IMR-90 (cell line): ENCODE results near the gene DGKD. TPM values are rescaled to one million over a fixed set of nuclear protein-coding genes. Genes with fewer than 3 reads are reported as not detected.

ENCODE experiments used
- ATAC-seq: fragments of 200-7000 bp; cut with Tn5 transposase; 2 replicates; pipeline ENCODE4 v1.9.1; 2020; ENCODE audit warnings: low read depth, mild to moderate bottlenecking, moderate library complexity
- BruUV-seq: library from RNA; stranded (reverse); fragments of 400-500 nt; replicated peaks from 2 replicates; lab custom pipeline; 2021; lab: Mats Ljungman, UMichigan
- CTCF ChIA-PET: fragments of 300-600 bp; formaldehyde crosslinking; extraction: SDS; loops from one replicate; lab custom pipeline; 2021; ENCODE audit warnings: antibody characterized with exemption; lab: Yijun Ruan, JAX
- POLR2A ChIA-PET: fragments of 300-600 bp; sonication (Branson Sonifier 250); formaldehyde crosslinking; loops from one replicate; lab custom pipeline; 2022; ENCODE audit warnings: antibody characterized with exemption; ENCODE audit not compliant: unreplicated experiment; lab: Charles Lee
- DNase-seq: peaks from one replicate; pipeline ENCODE4 v3.0.0; 2013
- H2AFZ ChIP-seq: replicated peaks from 2 replicates; pipeline ENCODE3; 2013; ENCODE audit warnings: low read length, mild to moderate bottlenecking; ENCODE audit not compliant: poor library complexity
- H2AK5ac ChIP-seq: 2 replicates; pipeline ENCODE4 v1.6.1; 2013; ENCODE audit warnings: low read depth, low read length, inconsistent platforms
- H2AK9ac ChIP-seq: replicated peaks from 2 replicates; pipeline ENCODE3; 2013; ENCODE audit warnings: mild to moderate bottlenecking, low read depth, low read length, moderate library complexity; ENCODE audit not compliant: poor library complexity
- H2BK120ac ChIP-seq: 2 replicates; pipeline ENCODE4 v1.6.1; 2013; ENCODE audit warnings: low read depth, low read length, inconsistent platforms
- H2BK15ac ChIP-seq: 3 replicates; pipeline ENCODE4 v1.6.1; 2013; ENCODE audit warnings: low read depth, low read length, inconsistent platforms
- H2BK20ac ChIP-seq: 2 replicates; pipeline ENCODE4 v1.6.1; 2013; ENCODE audit warnings: low read depth, mild to moderate bottlenecking, inconsistent platforms, low read length, moderate library complexity
- H2BK5ac ChIP-seq: 2 replicates; pipeline ENCODE4 v1.6.1; 2013; ENCODE audit warnings: mild to moderate bottlenecking, low read depth, low read length, inconsistent platforms; ENCODE audit not compliant: poor library complexity, severe bottlenecking
- H3K14ac ChIP-seq: replicated peaks from 2 replicates; pipeline ENCODE4 v1.6.1; 2013; ENCODE audit warnings: low read depth, low read length, inconsistent platforms
- H3K18ac ChIP-seq: 2 replicates; pipeline ENCODE4 v1.6.1; 2013; ENCODE audit warnings: low read depth, low read length, control low read depth
- H3K23ac ChIP-seq: 2 replicates; pipeline ENCODE4 v1.6.1; 2013; ENCODE audit warnings: low read depth, low read length, inconsistent platforms
- H3K27ac ChIP-seq: 2 replicates; pipeline ENCODE4 v1.5.1; 2013; ENCODE audit warnings: mild to moderate bottlenecking, control low read depth, low read length; ENCODE audit not compliant: insufficient read depth
- H3K27me3 ChIP-seq: 2 replicates; pipeline ENCODE4 v1.6.1; 2013; ENCODE audit warnings: low read length; ENCODE audit not compliant: control insufficient read depth, insufficient read depth
- H3K36me3 ChIP-seq: 2 replicates; pipeline ENCODE4 v1.6.1; 2013; ENCODE audit warnings: low read length, mixed read lengths; ENCODE audit not compliant: control insufficient read depth, insufficient read depth
- H3K4ac ChIP-seq: 2 replicates; pipeline ENCODE4 v1.6.1; 2013; ENCODE audit warnings: low read depth, low read length, inconsistent platforms
- H3K4me1 ChIP-seq: 2 replicates; pipeline ENCODE4 v1.6.1; 2013; ENCODE audit warnings: low read length, mixed read lengths; ENCODE audit not compliant: control insufficient read depth, insufficient read depth
- H3K4me2 ChIP-seq: 2 replicates; pipeline ENCODE4 v1.6.1; 2013; ENCODE audit warnings: low read depth, mild to moderate bottlenecking, control low read depth, low read length, moderate library complexity
- H3K4me3 ChIP-seq: 2 replicates; pipeline ENCODE4 v1.5.1; 2013; ENCODE audit warnings: low read depth, mild to moderate bottlenecking, control low read depth, low read length, moderate library complexity; ENCODE audit not compliant: insufficient read depth
- H3K56ac ChIP-seq: 2 replicates; pipeline ENCODE4 v1.6.1; 2013; ENCODE audit warnings: low read length, inconsistent platforms; ENCODE audit not compliant: insufficient read depth; ENCODE audit errors: extremely low read depth
- H3K79me1 ChIP-seq, 2 experiments: 2 replicates each; pipeline ENCODE4 v1.6.1; 2013; ENCODE audit warnings: low read length in 2 of 2, inconsistent platforms in 1 of 2, low read depth in 1 of 2
- H3K9ac ChIP-seq: 2 replicates; pipeline ENCODE4 v1.6.1; 2013; ENCODE audit warnings: low read depth, low read length, control low read depth
- H3K9me1 ChIP-seq: 2 replicates; pipeline ENCODE4 v1.6.1; 2013; ENCODE audit warnings: low read length, inconsistent platforms; ENCODE audit not compliant: insufficient read depth
- H3K9me3 ChIP-seq: 2 replicates; pipeline ENCODE4 v1.6.1; 2013; ENCODE audit warnings: low read length; ENCODE audit not compliant: control insufficient read depth, insufficient read depth
- H4K20me1 ChIP-seq: 2 replicates; pipeline ENCODE4 v1.6.1; 2013; ENCODE audit warnings: low read length, inconsistent platforms; ENCODE audit not compliant: insufficient read depth
- H4K5ac ChIP-seq: 2 replicates; pipeline ENCODE4 v1.6.1; 2013; ENCODE audit warnings: mild to moderate bottlenecking, low read depth, low read length, control low read depth
- H4K8ac ChIP-seq, 2 experiments: 2 replicates each; pipeline ENCODE4 v1.6.1; 2013; ENCODE audit warnings: low read depth in 2 of 2, low read length in 2 of 2, control low read depth in 1 of 2, inconsistent platforms in 1 of 2
- H4K91ac ChIP-seq: 2 replicates; pipeline ENCODE4 v1.6.1; 2013; ENCODE audit warnings: low read depth, low read length, inconsistent platforms; ENCODE audit not compliant: insufficient read depth
- BHLHE40 ChIP-seq: fragments of 150-350 bp; IDR thresholded peaks from 2 replicates; pipeline ENCODE4 v1.6.1; 2016; ENCODE audit warnings: mild to moderate bottlenecking, low read depth, low read length
- CEBPB ChIP-seq: IDR thresholded peaks from 2 replicates; pipeline ENCODE4 v1.6.1; 2012; ENCODE audit warnings: low read depth, low read length, improper control_type of control experiment
- CHD1 ChIP-seq: IDR thresholded peaks from 2 replicates; pipeline ENCODE4 v1.6.1; 2012; ENCODE audit warnings: low read depth, low read length, improper control_type of control experiment
- CTCF ChIP-seq: conservative IDR thresholded peaks from 2 replicates; pipeline ENCODE4 v1.5.1; 2012; ENCODE audit warnings: mild to moderate bottlenecking, low read depth, low read length, improper control_type of control experiment
- FOS ChIP-seq: fragments of 150-350 bp; IDR thresholded peaks from 2 replicates; pipeline ENCODE4 v1.6.1; 2016; ENCODE audit warnings: low read depth, low read length
- MAFK ChIP-seq: IDR thresholded peaks from 2 replicates; pipeline ENCODE4 v1.6.1; 2012; ENCODE audit warnings: low read depth, low read length, improper control_type of control experiment
- MAZ ChIP-seq: IDR thresholded peaks from 2 replicates; pipeline ENCODE4 v1.6.1; 2012; ENCODE audit warnings: low read depth, mild to moderate bottlenecking, low read length, improper control_type of control experiment, moderate library complexity, borderline replicate concordance
- MXI1 ChIP-seq: IDR thresholded peaks from 2 replicates; pipeline ENCODE4 v1.6.1; 2012; ENCODE audit warnings: low read depth, mild to moderate bottlenecking, low read length, moderate library complexity, borderline replicate concordance
- NFE2L2 ChIP-seq: fragments of 150-350 bp; IDR thresholded peaks from 2 replicates; pipeline ENCODE4 v1.6.1; 2016; ENCODE audit warnings: low read depth, mild to moderate bottlenecking, low read length
- POLR2A ChIP-seq: IDR thresholded peaks from 2 replicates; pipeline ENCODE4 v1.6.1; 2012; ENCODE audit warnings: mild to moderate bottlenecking, low read depth, low read length
- RAD21 ChIP-seq: IDR thresholded peaks from 2 replicates; pipeline ENCODE4 v1.6.1; 2012; ENCODE audit warnings: low read length, improper control_type of control experiment
- RCOR1 ChIP-seq: IDR thresholded peaks from 2 replicates; pipeline ENCODE4 v1.6.1; 2012; ENCODE audit warnings: mild to moderate bottlenecking, low read length, improper control_type of control experiment; ENCODE audit not compliant: insufficient replicate concordance
- RFX5 ChIP-seq: IDR thresholded peaks from 2 replicates; pipeline ENCODE4 v1.8.0; 2012; ENCODE audit warnings: low read depth, mild to moderate bottlenecking, low read length, moderate library complexity
- SMC3 ChIP-seq: fragments of 150-350 bp; IDR thresholded peaks from 2 replicates; pipeline ENCODE4 v1.6.1; 2016; ENCODE audit warnings: low read depth, mild to moderate bottlenecking, antibody characterized with exemption, low read length, moderate library complexity
- WGBS, 2 experiments: methylation state at CpG; one replicate each; pipeline versions ENCODE4 v1.1.5 to v1.1.7; 2013; ENCODE audit warnings: missing lambda C conversion rate in 2 of 2; ENCODE audit not compliant: insufficient read length in 1 of 2; ENCODE audit errors: extremely low coverage in 2 of 2; 5-methylcytosine and 5-hydroxymethylcytosine counted together
- dilution Hi-C: fragments of 300-500 bp; cut with HindIII; formaldehyde crosslinking; loops from one replicate; pipeline ENCODE4 v1.14.3; 2018; ENCODE audit warnings: low sequenced_read_pairs; ENCODE audit not compliant: unreplicated experiment
- in situ Hi-C: fragments of 300-500 bp; cut with MboI; formaldehyde crosslinking; loops from 3 replicates; pipeline ENCODE4 v1.14.3; 2019; ENCODE audit warnings: low sequenced_read_pairs, inconsistent platforms, mixed read lengths
- intact Hi-C: fragments of 100-400 bp; cut with micrococcal nuclease; formaldehyde crosslinking; loops from 2 replicates; pipeline ENCODE4 v1.10.0; 2022
- polyA plus RNA-seq, 3 experiments: library from polyadenylated mRNA; depleted of rRNA; stranded (reverse); fragments of >200 nt; gene quantifications; 2 replicates each; pipeline ENCODE4 v1.2.3, GENCODE V29; 2012; ENCODE audit warnings: low replicate concordance in 1 of 3
- total RNA-seq: library from RNA; depleted of rRNA; stranded (reverse); fragments of >200 nt; gene quantifications from 2 replicates; pipeline ENCODE4 v1.2.3, GENCODE V29; 2012
- TF ChIP-seq, protein P1 (sequence below): fragments of 150-350 bp; IDR thresholded peaks from 2 replicates; pipeline ENCODE4 v1.6.1; 2016; ENCODE audit warnings: low read depth, mild to moderate bottlenecking, low read length, moderate library complexity, borderline replicate concordance

The DGKD gene
- total and polyA plus RNA-seq, 2 of the 4 experiments (the other 2 are of a cell fraction), result 6.5 to 10.1 TPM

DNA sequence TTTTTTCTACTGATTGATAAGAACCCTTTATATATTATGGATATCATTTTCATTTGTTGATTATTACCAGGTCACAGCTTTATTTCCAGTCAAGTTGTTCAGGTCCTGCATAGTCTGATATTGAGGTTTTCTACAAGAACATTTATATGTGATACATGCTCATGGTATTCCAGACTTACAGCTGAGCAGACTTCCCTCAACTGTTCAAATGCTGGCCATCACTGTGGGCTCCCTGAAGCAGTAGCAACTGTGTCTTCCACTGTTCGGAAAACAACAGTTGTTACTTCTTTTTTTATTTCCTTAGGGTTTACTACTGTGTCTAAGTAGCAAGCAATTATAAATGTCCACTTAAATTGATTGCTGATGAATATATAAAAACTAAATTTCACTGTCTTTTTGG is 79.5 kb downstream of the DGKD start:
- TF ChIP-seq SMC3, result no peak
- no peak for TF ChIP-seq CHD1
- no peak for TF ChIP-seq MXI1
- TF ChIP-seq MAFK, result no peak
- TF ChIP-seq, protein P1, sequence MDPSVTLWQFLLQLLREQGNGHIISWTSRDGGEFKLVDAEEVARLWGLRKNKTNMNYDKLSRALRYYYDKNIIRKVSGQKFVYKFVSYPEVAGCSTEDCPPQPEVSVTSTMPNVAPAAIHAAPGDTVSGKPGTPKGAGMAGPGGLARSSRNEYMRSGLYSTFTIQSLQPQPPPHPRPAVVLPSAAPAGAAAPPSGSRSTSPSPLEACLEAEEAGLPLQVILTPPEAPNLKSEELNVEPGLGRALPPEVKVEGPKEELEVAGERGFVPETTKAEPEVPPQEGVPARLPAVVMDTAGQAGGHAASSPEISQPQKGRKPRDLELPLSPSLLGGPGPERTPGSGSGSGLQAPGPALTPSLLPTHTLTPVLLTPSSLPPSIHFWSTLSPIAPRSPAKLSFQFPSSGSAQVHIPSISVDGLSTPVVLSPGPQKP, result no peak
- no peak for TF ChIP-seq RAD21
- TF ChIP-seq BHLHE40, result no peak
- no peak for TF ChIP-seq NFE2L2
- no peak for TF ChIP-seq RFX5
- TF ChIP-seq CTCF, result no peak
- no peak for TF ChIP-seq CEBPB
- no peak for TF ChIP-seq RCOR1
- TF ChIP-seq MAZ, result no peak
- TF ChIP-seq POLR2A, result no peak
- no peak for TF ChIP-seq FOS
- Histone ChIP-seq H2BK20ac (no peak overlapping the region), H3K79me1 (peaks cover 6 to 15% of the 10 kb centered on the region in 2 experiments; a peak in 3 of 4 replicates), H2AK9ac (no peak overlapping the region), H3K9me1 (peaks cover 10% of the 10 kb centered on the region), H3K9ac (no peak overlapping the region), H3K14ac (no peak overlapping the region), H2BK5ac (no peak overlapping the region), H4K8ac (no peak overlapping the region), H3K9me3 (no peaks in the 10 kb centered on the region), H3K18ac (no peak overlapping the region), H3K4me2 (no peak overlapping the region), H3K23ac (no peak overlapping the region), H4K5ac (no peak overlapping the region), H2BK15ac (no peak overlapping the region), H2BK120ac (no peak overlapping the region), H3K27me3 (no peaks in the 10 kb centered on the region), H4K20me1 (no peaks in the 10 kb centered on the region), H4K91ac (no peak overlapping the region), H2AK5ac (no peak overlapping the region), H2AFZ (no peak overlapping the region), H3K56ac (no peak overlapping the region), H3K36me3 (peaks cover 26% of the 10 kb centered on the region), H3K27ac (no peak overlapping the region), H3K4ac (no peak overlapping the region), H3K4me3 (no peak overlapping the region), H3K4me1 (peaks cover 10% of the 10 kb centered on the region)
- in situ Hi-C loops (no loop called here), intact Hi-C loops (no loop called here), dilution Hi-C loops (no loop called here)
- DNase-seq (peak; percentile 44), ATAC-seq (peak; percentile 53)
- ChIA-PET POLR2A (no interaction called here), CTCF (interaction anchor here (1.1 kb wide), 1 partner anchor 10 kb away, joined by 4 read pairs; no protein-coding TSS in a partner anchor)
- no CpG with 5 or more reads among the region's 1 CpG for WGBS, 2 experiments
- no TSS peak for BruUV-seq
